Fibroblast of villous mesenchyme (primary cell): Measurements from ENCODE around the gene CTRB2. TPM values are rescaled to one million over a fixed set of nuclear protein-coding genes. Genes with fewer than 3 reads are reported as not detected.

Experiments
- DNase-seq: peaks from one replicate; pipeline ENCODE4 v3.0.0-alpha.2; 2010; ENCODE audit warnings: low read depth
- H3K4me3 ChIP-seq: 2 replicates; pipeline ENCODE4 v1.5.1; 2011; ENCODE audit warnings: low read depth, mild to moderate bottlenecking, low read length
- CTCF ChIP-seq: IDR thresholded peaks from 2 replicates; pipeline ENCODE4 v1.5.1; 2012; ENCODE audit warnings: low read depth, mild to moderate bottlenecking, low read length; ENCODE audit not compliant: insufficient read depth
- total RNA-seq: library from RNA; depleted of rRNA; stranded (reverse); fragments of >200 nt; gene quantifications from 2 replicates; pipeline ENCODE4 v1.2.3, GENCODE V29; 2012

CTRB2 gene
- total RNA-seq, result not detected in 2 replicates

- no peak within 1 kb of the TSS for H3K4me3 ChIP-seq
- TF ChIP-seq CTCF, result no peak
- DNase-seq, result no peak
Observed at GRCh38 chr16:75206749-75207451, at the start of gene CTRB2. TSS of gene CTRB2 (minus strand) at chr16:75207161. CDS start at chr16:75207141, 20 bp downstream.

DNA sequence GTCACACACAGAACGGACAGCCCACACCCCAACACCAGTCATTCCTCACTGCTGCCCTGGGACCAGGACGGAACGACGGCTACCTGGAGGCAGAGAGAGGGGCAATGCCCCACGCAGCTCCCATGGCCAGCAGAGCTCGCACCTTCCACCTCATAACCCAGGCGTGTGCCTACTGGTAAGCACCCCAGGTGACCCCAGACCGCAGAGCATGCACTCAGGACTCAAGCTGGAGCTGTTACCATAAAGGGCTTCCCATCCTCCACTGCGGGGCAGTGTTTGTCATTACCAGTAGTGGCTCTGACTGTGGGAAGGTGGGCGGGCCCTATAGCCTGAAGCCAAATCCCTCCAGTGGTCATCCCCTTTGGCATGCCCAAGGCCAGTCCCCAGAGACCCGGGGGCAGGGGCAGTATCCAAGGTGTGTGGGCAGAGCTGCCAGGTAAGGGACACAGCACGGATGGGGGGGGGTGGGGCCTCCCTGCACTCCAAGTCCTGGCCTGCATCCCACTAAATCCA is 49.2 kb upstream of the CTRB2 start:
- DNase-seq, result no peak

DNA sequence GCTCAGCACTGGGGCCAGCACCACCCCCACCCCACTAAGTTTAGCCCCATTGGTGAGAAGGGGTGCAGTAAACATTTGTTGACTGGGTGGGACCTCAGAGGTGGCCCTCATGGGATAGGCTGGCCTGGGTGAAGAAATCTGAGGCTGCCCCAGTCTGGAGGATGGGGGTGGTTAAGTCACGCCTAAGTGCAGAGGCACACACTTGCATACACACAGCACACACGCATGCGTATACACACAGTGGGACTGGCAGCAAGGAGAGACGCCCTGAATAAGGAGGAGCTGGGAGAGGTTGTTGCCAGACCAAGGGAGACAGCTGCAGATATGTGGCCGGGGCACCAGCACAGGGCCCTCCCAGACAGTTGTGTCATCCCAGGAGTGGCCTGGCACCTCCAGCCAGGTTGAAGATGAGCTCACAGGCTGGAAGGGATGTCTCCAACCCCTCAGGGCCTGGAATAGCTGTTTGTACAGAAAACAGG is 47.4 kb upstream of the CTRB2 start:
- DNase-seq, result peak; percentile 97
- TF ChIP-seq CTCF, result no peak
- no peak overlapping the region for H3K4me3 ChIP-seq

More for the DNA sequence above, 49.2 kb upstream of the CTRB2 start:
- no peak for TF ChIP-seq CTCF
- H3K4me3 ChIP-seq, result peak overlapping the region; percentile 4

GRCh38 chr16:75252946-75253911 is 46.3 kb upstream of the CTRB2 start:
- DNase-seq, result peak; percentile 91
- TF ChIP-seq CTCF, result no peak
- peak overlapping the region; percentile 43 for H3K4me3 ChIP-seq

DNA sequence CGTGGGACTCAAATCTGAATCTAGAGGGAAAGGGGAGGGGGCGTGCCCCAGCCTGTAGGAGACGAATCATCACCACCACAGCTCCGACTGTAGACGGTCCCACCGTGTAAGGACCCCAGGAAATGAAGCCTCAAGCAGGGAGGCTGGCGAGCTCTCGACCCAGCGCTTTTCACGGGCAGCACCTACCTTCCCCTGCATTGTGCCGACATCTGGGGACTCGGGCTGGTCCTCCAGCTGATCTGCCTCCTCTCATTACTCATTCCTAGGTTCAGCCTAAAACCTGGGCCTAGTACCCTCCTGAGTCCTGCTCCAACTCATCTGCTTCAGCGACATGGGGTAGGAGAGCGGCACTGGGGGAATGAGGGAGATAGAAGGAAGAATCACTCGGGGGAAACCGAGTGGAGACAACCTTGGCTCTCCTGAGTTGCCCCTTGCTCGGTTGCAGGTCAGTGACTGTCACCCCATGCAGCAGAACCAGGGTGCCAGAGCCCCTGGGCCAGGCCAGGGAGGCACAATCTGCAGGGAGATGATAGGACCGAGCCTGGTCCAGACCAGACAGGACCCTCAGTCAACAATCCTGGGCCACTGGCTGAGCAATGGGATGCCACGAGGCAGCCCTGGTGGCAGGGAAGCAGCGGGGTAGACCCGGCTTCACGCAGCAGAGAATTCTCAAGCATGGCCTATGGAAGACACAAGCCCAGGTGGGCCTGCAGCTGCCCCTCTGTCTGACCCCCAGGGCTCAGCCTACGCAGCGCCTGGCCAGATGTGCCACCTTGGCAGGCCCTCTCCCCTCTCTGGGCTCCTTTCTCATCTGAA is 45.3 kb upstream of the CTRB2 start:
- H3K4me3 ChIP-seq, result peak overlapping the region; percentile 26
- no peak for TF ChIP-seq CTCF
- DNase-seq, result no peak

DNA sequence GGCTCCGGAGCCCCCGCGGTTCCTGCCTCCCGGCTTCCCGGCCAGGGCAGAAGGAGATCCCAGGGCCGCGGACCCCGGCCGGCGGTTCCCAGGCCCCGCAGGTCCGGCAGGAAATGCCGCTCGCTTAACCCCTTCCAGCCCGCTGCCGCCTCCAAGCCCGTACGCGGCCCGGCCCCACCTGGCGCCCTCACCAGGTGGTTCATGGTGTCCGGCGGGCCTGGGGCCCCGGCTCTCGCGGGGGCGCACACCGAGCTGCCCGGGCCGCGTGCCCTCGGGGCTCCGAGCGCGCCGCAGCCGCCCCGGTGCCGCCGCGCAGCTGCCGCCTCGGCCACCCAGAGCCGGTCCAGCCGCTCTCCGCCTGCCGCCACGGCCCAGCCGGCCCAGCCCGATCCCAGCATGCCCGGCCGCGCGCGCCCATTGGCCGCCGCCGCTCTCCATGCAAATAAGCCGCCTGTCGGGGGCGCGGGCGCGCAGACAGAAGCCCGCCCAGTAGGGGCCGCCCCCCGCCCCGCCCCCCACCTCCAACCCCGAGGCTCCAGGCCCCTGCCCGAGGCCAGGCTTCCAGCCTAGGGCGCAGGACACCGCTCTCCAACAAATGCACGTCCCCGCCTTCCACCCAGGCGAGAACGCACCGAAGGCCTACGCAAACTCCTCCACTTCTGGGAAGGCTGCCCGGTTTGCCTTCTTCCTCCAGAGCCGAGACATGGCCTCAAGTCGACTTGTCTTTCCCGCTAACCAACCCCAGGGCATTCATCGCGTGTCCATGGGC is 44.5 kb upstream of the CTRB2 start, which contains the start of gene BCAR1:
Gene BCAR1 (minus strand): TSS at position 345 of the 769 bp plus-strand sequence. CDS start 142 bp downstream, at position 203.
- H3K4me3 ChIP-seq, result peak within 1 kb of the TSS; percentile 85
- TF ChIP-seq CTCF, result no peak
- DNase-seq, result peak; percentile 94
